Pulmonary artery endothelial cell (primary cell): ENCODE results near the gene FKBP7. TPM values are rescaled to one million over a fixed set of nuclear protein-coding genes. Genes with fewer than 3 reads are reported as not detected.

Experiments used
- total RNA-seq: library from RNA; depleted of rRNA; stranded (reverse); fragments of >200 nt; gene quantifications from 2 replicates; pipeline ENCODE4 v1.2.3, GENCODE V29; 2014

The FKBP7 gene
- total RNA-seq, 1 donor from 2014 or later: 26.2 TPM

Other genes with a start within 250 kb of the FKBP7 start
- 34.1 and 55.1 TPM in 2 replicates for gene PRKRA, start 27.4 kb downstream of the FKBP7 start, total RNA-seq
- 0.46 and 1.3 TPM in 2 replicates for gene PJVK, start 27.2 kb downstream of the FKBP7 start, total RNA-seq
- 7.1 and 9.0 TPM in 2 replicates for gene PLEKHA3, start 1.9 kb upstream of the FKBP7 start, total RNA-seq